IPS-20b (cell line): ENCODE results near the gene NSL1.
A peak's percentile ranks its signal among the peaks of the same experiment; 100 is the strongest.
"Not testable (repeated sequence)": the region's sequence is repeated elsewhere in the genome, so short reads cannot be mapped to it uniquely, and the experiment has no call there.

ENCODE experiments used
- H3K27ac ChIP-seq: one replicate; pipeline ENCODE4 v1.5.1; 2013; ENCODE audit warnings: low read length
- H3K27me3 ChIP-seq: 2 replicates; pipeline ENCODE4 v1.6.1; 2013; ENCODE audit warnings: mild to moderate bottlenecking, low read length, inconsistent platforms; ENCODE audit not compliant: insufficient read depth
- H3K36me3 ChIP-seq: 2 replicates; pipeline ENCODE4 v1.6.1; 2013; ENCODE audit warnings: low read depth, mild to moderate bottlenecking, inconsistent platforms, low read length, moderate library complexity; ENCODE audit not compliant: insufficient read depth
- H3K4me1 ChIP-seq: 2 replicates; pipeline ENCODE4 v1.6.1; 2013; ENCODE audit warnings: mild to moderate bottlenecking, control low read depth, inconsistent platforms, low read length, moderate library complexity; ENCODE audit not compliant: insufficient read depth
- H3K4me3 ChIP-seq: 2 replicates; pipeline ENCODE4 v1.5.1; 2013; ENCODE audit warnings: mild to moderate bottlenecking, low read length, inconsistent platforms
- H3K9ac ChIP-seq: 2 replicates; pipeline ENCODE4 v1.6.1; 2013; ENCODE audit warnings: low read depth, mild to moderate bottlenecking, inconsistent platforms, low read length, moderate library complexity
- H3K9me3 ChIP-seq: 2 replicates; pipeline ENCODE4 v1.6.1; 2013; ENCODE audit warnings: mild to moderate bottlenecking, low read depth, low read length, inconsistent platforms; ENCODE audit not compliant: insufficient read depth

Gene NSL1, protein sequence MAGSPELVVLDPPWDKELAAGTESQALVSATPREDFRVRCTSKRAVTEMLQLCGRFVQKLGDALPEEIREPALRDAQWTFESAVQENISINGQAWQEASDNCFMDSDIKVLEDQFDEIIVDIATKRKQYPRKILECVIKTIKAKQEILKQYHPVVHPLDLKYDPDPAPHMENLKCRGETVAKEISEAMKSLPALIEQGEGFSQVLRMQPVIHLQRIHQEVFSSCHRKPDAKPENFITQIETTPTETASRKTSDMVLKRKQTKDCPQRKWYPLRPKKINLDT

DNA sequence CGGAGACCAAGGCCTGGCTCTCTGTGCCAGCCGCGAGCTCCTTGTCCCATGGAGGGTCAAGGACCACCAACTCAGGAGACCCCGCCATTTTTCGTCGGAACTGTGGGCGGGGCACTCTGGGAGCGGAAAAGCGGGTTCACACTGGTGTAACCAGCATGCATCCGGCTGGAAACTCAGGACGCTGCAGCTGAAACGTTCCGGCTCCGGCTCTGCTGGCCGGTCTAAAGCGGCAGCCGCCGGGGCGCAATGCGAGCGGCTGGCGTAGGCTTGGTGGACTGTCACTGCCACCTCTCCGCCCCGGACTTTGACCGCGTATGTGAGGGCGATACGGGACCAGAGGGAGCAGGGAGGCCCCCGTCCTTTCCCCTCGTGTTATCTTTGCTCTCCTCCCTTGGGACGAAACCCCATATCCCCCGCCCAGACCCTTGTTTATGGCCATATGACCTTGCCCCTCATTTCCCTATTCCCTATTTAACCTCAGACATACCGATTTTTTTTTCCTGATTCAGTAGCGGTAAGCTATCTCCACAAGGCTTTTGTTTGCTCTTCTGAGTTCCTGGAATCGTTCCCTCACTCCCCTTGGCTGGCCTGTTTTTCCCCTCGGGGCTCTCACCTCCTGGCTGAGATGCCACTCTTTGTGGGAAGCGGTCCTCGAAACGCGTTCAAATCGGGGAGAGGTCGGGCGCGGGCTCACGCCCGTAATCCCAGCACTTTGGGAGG is at the start of gene NSL1, which contains the start of gene TATDN3:
Gene NSL1 (minus strand): TSS at position 102 of the 720 bp plus-strand sequence. CDS start 14 bp downstream, at position 88.
Gene TATDN3 (plus strand): TSS at position 219 of the 720 bp plus-strand sequence. CDS start 28 bp downstream, at position 247.
- peak within 1 kb of the TSS; percentile 93 for H3K9ac ChIP-seq
- no peaks in the 10 kb centered on the region for H3K9me3 ChIP-seq
- H3K36me3 ChIP-seq, result peaks cover 16% of the 10 kb centered on the region
- peak within 1 kb of the TSS; percentile 82 for H3K4me3 ChIP-seq
- H3K27ac ChIP-seq, result peak within 1 kb of the TSS; percentile 4
- H3K4me1 ChIP-seq, result no peaks in the 10 kb centered on the region; the same call in 1 of the 2 replicates
- no peaks in the 10 kb centered on the region for H3K27me3 ChIP-seq

DNA sequence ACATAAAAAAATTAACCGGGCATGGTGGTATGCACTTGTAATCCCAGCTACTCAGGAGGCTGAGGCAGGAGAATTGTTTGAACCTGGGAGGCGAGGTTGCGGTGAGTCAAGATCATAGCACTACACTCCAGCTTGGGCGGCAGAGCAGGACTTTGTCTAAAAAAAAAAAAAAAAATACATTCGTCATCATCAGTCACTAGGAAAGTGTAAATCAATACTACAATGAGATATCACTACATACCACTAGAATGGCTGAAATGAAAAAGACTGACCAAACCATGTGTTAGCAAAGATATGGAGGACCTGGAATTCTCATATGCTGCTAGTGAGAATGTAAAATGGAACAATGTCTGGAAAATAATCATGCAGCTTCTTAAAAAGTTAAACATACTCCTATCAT is 46.6 kb upstream of the NSL1 start:
- Histone ChIP-seq H3K9me3 (no peaks in the 10 kb centered on the region), H3K4me3 (no peak overlapping the region), H3K36me3 (no peaks in the 10 kb centered on the region), H3K27ac (no peak overlapping the region), H3K4me1 (no peaks in the 10 kb centered on the region), H3K27me3 (no peaks in the 10 kb centered on the region), H3K9ac (no peak overlapping the region)

DNA sequence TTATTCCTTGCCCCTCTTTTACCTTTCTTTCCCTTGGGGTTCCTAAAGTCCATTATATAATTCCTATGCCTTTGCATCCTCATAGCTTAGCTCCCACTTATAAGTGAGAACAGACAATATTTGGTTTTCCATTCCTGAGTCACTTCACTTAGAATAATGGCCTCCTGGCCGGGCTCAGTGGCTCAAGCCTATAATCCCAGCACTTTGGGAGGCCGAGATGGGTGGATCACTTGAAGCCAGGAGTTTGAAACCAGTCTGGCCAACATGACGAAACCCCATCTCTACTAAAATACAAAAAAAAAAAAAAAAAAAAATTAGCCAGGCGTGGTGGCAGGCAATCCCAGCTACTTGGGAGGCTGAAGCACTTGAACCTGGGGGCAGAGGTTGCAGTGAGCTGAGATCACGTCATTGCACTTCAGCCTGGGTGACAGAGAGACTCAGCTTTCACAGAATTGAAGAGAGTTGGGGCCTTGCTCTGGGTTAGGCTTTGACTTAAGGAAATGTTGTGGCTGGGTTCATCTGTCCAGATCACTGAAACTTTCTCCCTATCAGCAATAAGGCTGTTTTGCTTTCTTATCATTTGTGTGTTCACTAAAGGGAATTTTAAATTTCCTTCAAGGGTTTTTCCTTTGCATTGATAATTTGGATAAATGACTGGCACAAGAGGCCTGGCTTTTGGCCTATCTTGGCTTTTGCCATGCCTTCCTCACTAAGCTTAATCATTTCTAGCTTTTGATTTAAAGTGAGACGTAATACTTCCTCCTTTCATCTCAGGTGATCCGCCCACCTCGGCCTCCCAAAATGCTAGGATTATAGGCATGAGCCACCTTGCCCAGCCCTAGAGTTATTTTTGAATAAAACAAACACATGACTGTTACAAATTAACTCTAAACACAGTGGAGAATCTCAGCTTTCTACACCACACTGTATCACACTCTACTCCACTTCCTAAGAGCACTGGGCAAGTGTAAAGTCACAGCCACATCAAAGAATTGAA is 41.9 kb upstream of the NSL1 start:
- not testable (repeated sequence) for H3K4me3 ChIP-seq, H3K36me3 ChIP-seq, H3K27me3 ChIP-seq, H3K4me1 ChIP-seq, H3K27ac ChIP-seq, H3K9me3 ChIP-seq, H3K9ac ChIP-seq

DNA sequence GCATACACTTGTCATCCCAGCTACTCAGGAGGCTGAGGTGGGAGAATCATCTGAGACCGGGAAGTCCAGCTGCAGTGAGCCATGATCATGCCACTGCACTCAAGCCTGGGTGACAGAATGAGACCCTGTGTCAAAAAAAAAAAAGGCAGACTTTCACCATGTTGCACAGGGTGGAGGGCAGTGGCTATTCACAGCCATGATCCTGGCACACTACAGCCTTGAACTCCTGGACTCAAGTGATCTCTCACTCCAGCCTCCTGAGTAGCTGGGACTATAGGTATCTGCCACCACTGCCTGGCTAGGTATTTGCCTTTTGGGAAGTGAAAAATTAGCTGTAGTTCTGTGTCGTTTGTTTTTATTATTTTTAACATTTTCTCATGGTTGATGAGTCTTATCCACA is 36.8 kb upstream of the NSL1 start:
- Histone ChIP-seq H3K9ac (no peak overlapping the region), H3K4me1 (no peaks in the 10 kb centered on the region), H3K36me3 (no peaks in the 10 kb centered on the region), H3K4me3 (no peak overlapping the region), H3K9me3 (peaks cover 19% of the 10 kb centered on the region), H3K27ac (no peak overlapping the region), H3K27me3 (no peaks in the 10 kb centered on the region)

DNA sequence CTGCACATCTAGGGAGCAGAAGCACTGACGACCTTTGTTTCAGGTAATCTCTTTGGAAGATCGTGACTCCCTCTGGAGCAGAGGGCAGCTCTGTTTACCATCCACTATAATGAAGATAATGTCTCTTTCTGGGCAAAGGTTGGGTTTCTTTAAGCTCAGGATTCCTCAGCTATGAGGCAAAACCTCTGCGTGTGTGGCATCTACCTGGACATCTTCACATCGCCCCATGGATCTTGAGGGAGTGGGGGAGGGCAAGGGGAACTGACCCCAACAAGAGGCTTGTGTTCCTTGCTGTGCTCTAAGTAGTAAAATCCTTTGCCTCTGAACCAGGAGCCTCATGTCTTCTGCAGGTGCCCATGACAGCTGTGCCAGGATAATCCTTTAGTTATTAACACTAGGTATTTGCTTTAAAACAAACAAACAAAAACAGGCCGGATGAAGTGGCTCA is 36.3 kb upstream of the NSL1 start:
- H3K9me3 ChIP-seq, result peaks cover 19% of the 10 kb centered on the region
- H3K27ac ChIP-seq, result no peak overlapping the region
- H3K27me3 ChIP-seq, result no peaks in the 10 kb centered on the region
- no peaks in the 10 kb centered on the region for H3K36me3 ChIP-seq
- H3K4me3 ChIP-seq, result no peak overlapping the region
- no peak overlapping the region for H3K9ac ChIP-seq
- no peaks in the 10 kb centered on the region for H3K4me1 ChIP-seq

DNA sequence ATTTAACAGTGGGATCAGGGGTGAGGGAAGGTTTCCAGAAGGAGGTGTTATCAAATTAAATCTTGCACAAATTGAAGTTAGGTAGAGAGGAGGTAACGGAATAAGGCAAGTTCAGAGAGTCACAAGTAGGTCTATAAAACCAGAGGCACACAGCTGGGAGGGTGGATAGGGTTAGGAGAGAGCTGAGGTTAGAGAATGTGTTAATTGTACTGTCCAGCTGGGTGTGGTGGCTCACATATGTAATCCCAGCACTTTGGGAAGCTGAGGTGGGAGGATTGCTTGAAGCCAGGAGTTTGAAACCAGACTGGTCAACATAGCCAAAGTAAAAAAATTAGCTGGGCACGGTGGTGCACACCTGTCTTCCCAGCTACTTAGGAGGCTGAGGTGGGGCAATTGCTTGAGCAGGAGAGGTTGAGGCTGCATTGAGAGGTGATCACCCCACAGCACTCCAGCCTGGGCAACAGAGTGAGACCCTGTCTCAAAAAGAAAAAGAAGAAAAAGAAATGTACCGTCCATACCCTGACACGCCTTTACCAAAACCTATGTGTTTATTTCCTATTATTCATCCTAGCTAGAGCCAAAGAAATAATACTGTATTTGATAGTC is 35.7 kb upstream of the NSL1 start:
- H3K9me3 ChIP-seq, result peaks cover 19% of the 10 kb centered on the region
- H3K4me3 ChIP-seq, result no peak overlapping the region
- H3K27me3 ChIP-seq, result no peaks in the 10 kb centered on the region
- no peaks in the 10 kb centered on the region for H3K36me3 ChIP-seq
- H3K4me1 ChIP-seq, result no peaks in the 10 kb centered on the region
- no peak overlapping the region for H3K9ac ChIP-seq
- no peak overlapping the region for H3K27ac ChIP-seq

DNA sequence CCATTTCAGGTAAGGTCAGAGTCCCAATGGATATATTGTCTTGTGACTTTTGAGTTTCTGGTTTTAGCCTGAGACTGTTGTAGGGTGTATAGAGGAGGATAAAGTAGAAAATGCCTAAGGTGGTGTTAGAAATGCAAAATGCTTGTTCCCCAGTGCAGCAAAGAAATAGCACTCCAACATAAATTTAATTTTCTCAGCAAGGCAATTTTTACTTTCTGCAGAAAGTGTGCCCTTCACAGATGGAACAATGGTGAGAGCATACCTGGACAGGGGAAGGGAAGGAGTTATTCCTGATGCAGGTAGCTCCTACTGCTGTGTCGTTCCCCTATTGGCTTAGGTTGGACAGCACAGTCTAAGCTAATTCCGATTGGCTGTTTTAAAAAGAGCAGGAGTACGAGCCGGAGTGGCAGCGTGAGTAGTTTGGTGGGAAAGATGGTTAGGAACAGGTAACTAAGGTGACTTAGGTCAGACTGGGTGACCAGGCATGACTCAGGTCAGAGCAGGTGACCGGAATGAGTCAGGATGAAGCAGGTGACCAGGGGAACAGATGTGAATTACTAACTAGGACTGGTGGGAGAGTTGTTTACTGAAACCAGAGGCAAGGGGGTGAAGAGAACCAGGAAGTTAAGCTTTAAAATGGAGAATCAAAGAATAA is 34.3 kb upstream of the NSL1 start:
- Histone ChIP-seq H3K9ac (no peak overlapping the region), H3K27me3 (no peaks in the 10 kb centered on the region)

DNA sequence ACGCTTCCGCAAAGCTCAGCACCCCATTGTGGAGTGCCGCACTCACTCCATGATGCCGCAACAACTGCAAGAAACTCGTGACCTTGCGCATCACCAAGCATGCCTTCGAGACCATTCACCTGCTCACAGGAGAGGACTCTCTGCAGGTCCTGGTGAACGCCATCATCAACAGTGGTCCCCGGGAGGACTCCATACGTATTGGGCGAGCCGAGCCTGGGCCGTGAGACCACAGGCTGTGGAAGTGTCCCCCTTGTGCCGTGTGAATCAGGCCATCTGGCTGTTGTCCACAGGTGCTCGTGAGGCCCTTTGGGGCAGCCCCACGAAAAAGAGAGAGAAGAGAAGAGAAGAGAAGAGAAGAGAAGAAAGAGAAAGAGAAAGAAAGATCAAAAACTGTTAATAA is 32.6 kb upstream of the NSL1 start:
- Histone ChIP-seq H3K27ac (no peak overlapping the region), H3K9me3 (peaks cover 19% of the 10 kb centered on the region), H3K4me3 (no peak overlapping the region), H3K27me3 (no peaks in the 10 kb centered on the region), H3K4me1 (no peaks in the 10 kb centered on the region), H3K36me3 (no peaks in the 10 kb centered on the region), H3K9ac (no peak overlapping the region)

More for the DNA sequence above, 34.3 kb upstream of the NSL1 start:
- H3K36me3 ChIP-seq, result no peaks in the 10 kb centered on the region
- no peak overlapping the region for H3K27ac ChIP-seq
- H3K4me3 ChIP-seq, result no peak overlapping the region; the same call in 1 of the 2 replicates
- H3K4me1 ChIP-seq, result no peaks in the 10 kb centered on the region
- peaks cover 19% of the 10 kb centered on the region for H3K9me3 ChIP-seq

DNA sequence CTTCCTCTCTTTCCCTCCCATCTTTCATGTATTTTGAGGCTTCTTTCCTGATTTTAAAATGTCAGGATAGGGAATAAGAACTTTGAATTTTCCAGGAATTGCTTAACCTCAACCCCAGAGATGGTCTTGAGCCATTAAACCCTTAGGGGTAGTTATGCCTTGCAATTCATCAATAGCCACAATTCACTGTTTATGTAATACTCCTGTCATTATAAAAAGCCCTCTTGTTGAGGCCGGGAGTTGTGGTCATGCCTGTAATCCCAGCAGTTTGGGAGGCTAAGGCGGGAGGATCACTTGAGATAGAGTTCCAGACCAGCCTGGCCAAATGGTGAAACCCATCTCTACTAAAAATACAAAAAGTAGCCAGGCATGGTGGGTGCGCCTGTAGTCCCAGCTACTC is 31.4 kb upstream of the NSL1 start:
- Histone ChIP-seq H3K9ac (no peak overlapping the region), H3K36me3 (no peaks in the 10 kb centered on the region), H3K4me3 (no peak overlapping the region), H3K27ac (no peak overlapping the region), H3K27me3 (no peaks in the 10 kb centered on the region), H3K4me1 (no peaks in the 10 kb centered on the region), H3K9me3 (peaks cover 19% of the 10 kb centered on the region)

DNA sequence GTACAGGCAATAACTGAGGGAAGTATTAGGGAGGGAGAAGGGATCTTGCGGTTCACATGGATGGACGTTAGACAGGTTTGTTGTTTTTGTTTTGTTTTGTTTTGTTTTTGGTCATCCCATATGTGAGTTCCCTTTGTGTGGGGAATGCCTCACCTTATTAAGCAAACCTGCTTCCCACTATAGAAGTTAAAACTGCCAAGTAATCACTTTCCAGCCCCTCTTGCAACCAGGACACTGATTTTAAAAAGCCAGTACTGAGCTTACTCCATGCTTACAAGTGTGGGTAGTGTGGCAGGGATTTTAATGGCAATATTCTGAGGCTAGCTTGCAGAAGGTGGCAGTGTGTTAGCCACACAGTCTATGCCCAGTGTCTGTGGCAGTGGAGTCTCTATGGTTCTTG is 29.4 kb upstream of the NSL1 start:
- no peaks in the 10 kb centered on the region for H3K27me3 ChIP-seq
- H3K4me3 ChIP-seq, result no peak overlapping the region
- H3K36me3 ChIP-seq, result no peaks in the 10 kb centered on the region
- no peak overlapping the region for H3K27ac ChIP-seq
- H3K9me3 ChIP-seq, result peaks cover 13% of the 10 kb centered on the region
- no peaks in the 10 kb centered on the region for H3K4me1 ChIP-seq
- no peak overlapping the region for H3K9ac ChIP-seq
